Activated T-helper 1 cell treated with anti-CD3 and anti-CD28 coated beads, Interleukin-2, amount 50 U/mL, for 16 hours (primary cell): Measurements from ENCODE around the gene SLCO2A1.
"Not testable (repeated sequence)": the region's sequence is repeated elsewhere in the genome, so short reads cannot be mapped to it uniquely, and the experiment has no call there.

Source experiments
- DNase-seq, 2 donors: peaks; one replicate each; pipeline ENCODE4 v3.0.0-alpha.2; 2020; ENCODE audit warnings: low read depth in 1 of 2, low spot score in 1 of 2

Gene SLCO2A1

DNA sequence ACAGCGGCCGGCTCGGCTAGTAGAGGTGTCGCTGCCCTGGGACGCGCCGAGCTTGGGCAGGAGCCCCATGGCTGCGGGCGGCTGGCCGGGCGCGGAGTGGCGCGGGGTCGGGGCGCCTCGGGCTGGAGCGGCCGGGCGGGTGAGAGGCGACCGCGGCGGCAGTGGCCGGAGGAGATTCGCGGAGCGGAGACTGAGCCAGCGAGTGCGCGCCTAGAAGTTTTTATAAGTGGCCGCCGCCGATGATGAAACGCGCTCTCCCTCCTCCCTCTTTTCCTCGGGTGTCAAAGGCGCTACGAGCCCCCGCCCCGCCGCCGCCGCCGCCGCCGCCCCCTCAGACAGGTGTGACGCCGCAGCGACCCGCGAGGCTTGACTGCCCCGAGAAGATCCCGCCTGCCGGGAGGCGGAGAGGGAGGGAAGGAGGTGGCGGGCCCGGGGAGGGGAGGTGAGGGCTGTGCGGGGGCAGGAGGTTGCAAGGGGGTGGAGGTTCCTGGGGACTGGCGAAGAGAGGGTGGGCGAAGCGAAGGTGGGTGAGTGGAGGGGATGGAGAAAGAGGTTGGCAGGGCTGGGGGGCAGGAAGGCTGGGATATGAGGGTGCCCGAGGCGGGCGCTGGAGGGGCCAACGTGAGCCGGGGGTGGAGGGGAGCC, at the start of gene SLCO2A1:
Gene SLCO2A1 (minus strand): TSS at position 192 of the 645 bp plus-strand sequence. CDS start 123 bp downstream, at position 69.
- no peak for DNase-seq

DNA sequence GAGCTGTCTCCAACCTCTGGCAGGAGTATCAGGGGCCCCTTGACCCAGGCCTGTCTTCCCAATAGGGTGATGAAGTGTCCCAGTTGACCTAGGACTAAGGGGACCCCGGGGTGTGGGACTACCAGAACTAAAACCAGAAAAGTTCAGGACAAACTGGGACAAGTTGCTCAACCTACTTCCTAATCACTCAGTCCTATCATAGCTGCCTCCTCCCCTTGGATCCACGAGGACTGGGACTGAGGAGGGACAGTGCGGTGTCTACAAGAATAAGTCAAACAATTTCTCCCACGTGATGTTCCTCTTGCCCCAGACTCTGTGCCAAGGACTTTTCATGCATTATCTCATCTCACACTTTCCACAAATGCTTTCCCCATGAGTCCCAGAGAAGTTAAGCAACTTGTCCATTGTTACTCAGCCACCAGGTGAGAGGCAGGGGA, 49.4 kb upstream of the SLCO2A1 start:
- DNase-seq: no peak

DNA sequence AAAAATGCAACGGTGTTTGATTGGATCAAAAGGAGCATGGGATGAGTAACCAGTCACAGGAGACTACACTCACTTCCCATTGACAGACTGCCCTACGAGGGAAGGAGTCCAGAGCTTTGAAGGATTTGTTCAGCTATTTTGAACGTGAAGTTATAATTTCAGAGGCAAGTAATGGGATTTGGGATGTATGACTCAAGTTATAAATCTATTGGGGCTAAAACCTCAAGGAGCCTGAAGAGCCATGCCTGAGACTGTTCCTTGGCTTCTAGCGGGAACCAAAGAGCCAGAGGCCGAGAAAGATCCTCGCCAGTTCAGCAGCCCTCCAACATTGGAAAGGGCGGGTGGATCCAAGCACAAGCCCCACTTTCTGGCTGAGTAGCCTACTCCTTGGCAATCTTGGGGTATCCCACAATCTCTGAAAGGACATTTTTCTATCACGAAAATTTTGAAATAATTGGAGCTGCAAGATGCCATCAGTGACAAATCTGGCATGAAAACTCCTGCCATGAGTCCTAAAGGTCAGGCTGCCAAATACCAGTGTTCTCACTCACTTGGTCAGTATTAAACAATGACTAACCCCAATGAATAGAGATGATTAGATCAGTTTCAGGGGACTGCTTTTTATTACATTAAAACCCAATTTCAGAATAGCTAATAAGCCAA, 48.6 kb upstream of the SLCO2A1 start:
- no peak for DNase-seq

DNA sequence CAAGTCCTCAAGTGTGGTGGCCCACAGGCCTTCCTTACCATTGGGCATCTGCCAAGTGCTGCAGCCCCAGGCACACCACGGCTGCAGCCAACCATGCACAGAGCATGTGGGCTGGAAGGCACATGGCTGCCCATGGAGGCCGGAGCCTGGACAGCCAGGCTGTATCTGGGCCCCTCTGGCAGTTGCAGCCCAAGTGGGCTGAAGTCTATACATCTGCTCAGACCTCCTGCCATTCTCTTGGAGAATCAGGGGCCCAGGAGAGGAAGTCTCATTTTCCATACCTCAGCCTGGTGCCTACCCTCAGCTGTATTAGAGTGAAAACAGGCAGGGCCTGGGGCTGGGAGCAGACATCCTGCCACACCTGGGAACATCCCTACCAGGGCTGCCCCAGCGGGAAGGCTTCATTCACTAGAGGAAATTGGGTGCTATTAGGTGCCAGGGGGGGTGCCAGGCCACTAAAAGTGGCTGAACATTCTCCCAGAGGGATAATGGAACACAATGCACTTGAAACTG, 48.0 kb upstream of the SLCO2A1 start:
- no peak for DNase-seq

DNA sequence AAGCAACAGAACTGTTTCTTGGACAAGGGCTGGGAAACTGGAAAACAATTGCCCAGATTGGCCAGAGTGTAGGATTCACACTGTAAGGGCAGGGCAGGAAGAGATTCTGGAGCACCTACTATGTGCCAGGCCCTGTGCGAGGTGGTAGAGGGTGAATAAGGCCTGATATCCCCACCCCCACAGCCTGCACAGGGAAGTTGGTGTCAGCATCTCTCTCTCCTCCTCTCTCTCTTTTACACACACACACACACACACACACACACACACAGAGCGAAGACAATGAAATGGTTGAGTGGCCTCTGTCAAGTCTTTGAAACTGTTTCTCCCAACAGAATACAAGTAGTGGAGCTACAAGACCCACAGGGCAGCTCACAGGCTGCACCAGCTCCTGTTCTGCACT, 47.1 kb upstream of the SLCO2A1 start:
- DNase-seq: no peak

DNA sequence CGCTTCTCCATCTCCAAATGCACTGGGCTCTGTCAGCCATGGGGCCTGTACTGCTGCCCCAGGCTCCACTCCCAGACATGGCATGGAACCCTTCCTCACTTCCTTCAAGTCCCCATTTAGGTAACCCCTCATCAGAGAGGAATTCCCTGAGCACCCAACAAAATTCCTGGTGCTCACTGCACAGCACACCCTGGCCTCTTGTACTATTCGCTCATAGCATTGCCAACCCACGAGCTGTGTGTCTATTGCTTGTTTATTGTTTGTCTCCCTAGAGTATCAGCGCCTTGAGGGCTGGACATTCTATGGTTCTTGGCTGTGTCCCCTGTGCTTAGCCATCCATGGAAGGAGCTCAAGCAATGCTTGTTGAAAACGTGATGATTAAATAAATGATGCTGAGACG, 46.1 kb upstream of the SLCO2A1 start:
- no peak for DNase-seq

DNA sequence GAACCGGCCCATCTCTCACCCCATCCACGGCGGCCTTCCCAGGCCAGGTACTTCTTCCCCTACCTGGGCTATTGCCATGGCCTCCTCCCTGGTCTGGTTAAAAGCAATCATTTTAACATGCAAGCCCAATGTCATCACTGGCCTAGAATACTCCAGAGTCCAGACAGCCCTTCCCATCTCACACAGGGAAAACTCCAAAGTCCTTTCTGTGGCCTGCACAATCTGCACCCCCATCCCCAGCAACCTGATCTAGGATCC, 45.8 kb upstream of the SLCO2A1 start:
- no peak for DNase-seq

DNA sequence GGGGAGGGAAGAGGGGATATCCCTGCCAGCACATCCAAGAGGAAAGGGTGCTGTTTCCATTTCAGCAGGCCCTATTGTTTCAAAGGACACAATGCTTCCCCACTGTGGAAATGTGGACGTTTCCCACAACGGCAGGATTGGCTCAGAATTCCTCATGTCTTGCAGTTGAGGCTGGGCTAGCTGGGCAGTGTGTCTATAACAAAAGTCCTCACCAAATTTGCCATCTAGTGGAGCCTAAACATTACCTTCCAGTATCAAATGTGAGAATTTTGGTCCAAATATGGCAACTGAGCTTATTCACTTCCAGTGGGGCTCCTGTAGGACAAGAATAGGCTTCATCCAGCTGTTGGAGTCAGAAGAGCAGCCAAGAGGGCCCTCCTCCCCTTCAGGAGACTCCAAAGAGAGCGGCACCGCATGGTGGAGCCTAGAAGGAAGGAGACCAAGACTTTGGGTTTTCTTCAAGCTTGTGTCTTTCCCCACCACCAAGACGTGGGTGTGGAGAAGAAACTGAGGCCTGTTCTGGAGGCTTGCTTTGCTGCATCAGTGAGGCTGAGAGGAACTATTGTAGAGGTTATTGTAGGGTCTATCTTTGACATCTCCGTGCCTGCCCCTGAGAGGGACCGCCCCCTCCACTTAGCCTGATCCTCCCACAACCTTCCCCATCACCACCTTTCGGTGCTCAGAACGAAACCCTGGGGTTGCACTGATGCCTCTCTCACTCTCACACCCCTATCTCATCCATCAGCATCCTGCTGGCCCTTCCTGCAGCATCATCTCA, 45.3 kb upstream of the SLCO2A1 start:
- no peak for DNase-seq

DNA sequence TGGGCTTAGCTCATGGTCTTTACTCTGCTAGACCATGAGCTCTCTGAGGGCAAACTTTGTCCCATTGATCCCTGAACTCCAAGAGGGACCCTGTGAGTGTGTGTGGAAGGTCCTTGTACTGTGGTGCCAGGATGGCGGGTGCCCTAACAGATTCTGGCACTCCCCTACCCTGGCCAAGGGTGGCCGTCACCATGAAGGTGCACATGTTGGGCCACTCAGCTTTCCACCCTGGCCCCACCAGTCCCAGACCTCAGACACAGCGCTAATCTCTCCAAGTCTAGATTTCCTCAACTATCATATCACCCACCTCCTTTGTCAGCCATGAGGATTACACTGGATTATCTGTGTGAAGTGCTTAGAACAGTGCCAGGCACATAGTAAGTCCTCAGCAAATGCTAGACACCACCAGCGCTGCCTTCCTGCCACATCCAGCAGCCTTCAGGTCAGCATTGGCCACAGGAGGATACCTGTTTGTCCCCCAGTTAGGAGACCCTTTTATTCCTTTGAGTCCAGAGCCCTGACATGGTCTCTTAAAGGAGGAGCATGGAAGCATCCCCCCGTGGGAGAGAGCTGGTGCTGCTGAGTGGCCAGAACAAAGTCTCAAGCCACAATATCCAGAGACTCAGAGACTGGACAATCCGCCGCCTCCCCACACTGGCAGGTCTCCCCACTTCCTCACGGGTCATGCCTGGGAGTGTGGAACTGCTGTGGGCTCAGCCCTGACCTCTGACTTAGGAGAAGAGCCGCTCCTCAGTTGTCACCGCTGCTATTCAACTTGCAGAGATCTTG, 44.5 kb upstream of the SLCO2A1 start:
- DNase-seq: no peak

DNA sequence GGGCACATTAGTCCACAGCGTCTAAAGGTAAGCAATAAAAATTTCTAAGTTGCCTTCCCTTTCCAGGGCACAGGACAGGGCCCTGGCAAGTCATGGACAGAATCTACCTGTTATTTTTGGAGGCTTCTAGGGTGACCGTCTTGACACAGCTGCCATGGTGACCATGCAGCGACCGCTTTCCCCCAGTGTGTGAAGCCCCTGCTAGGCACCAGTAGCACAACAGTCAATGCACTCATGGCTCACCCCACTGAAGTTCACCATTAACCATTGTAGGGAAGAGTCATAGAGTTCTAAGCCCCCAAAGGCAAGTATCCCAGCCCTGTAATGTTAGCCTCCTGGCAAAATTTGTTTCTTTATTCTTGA, 43.8 kb upstream of the SLCO2A1 start:
- no peak for DNase-seq

DNA sequence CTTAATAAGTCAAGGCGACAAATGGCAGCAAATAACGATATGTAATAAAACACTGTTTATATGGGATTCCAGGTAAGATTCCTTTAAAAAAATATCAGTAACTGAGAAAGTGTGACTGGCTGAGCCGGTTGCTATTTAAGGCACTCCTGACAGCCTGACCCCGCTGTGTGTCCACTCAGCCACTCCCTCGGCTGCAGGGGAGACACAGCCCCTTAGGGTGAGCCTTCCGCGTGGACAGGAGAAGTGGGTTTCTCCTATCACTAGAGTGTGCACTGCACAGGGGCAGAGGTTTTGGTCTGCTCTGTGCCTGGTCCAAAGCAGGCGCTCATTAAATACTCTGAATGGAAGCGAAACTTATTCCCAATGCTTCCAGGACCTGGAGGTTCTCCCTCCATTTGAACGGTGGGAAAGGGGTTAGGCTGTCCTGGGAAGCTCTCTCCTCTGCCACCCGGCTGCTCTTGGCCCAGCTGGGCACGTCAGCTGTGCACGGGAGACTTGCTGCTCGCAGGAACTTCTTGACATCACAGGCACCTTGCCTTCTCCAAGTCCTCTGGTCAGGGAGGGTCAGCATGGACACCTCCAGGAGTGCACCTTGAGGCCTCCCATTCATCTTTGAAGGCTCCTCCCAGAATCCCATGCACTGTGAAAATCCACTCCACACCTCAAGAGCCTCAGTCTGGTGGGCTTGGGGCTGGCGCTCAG, 43.3 kb upstream of the SLCO2A1 start:
- DNase-seq: no peak

DNA sequence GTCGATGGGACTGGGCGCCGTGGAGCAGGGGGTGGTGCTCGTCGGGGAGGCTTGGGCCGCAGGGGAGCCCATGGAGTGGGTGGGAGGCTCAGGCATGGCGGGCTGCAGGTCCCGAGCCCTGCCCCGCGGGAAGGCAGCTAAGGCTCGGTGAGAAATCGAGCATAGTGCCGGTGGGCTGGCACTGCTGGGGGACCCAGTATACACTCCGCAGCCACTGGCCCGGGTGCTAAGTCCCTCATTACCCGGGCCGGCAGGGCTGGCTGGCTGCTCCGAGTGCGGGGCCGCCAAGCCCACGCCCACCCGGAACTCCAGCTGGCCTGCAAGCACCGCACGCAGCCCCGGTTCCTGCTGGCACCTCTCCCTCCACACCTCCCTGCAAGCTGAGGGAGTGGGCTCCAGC, 40.6 kb upstream of the SLCO2A1 start:
- DNase-seq: not testable (repeated sequence)

DNA sequence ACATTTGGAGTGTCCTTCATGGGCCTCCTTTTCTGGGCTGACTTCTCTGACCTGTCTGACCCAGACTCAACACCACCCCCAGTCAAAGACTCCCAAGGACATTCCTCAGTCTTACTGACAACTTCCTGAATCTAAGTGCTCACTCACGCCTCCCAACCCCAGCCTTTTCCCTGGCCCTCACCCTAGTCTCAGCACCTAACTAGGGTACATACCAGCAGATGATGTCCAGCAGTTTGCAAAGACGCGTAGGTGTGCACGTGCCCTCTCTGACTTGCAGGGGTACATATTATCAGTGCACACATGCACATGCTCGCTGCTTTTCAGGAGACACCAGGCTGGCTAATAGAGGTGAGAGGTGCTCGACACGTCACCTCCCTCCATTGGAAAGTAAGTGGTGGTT, 38.7 kb upstream of the SLCO2A1 start:
- no peak for DNase-seq

DNA sequence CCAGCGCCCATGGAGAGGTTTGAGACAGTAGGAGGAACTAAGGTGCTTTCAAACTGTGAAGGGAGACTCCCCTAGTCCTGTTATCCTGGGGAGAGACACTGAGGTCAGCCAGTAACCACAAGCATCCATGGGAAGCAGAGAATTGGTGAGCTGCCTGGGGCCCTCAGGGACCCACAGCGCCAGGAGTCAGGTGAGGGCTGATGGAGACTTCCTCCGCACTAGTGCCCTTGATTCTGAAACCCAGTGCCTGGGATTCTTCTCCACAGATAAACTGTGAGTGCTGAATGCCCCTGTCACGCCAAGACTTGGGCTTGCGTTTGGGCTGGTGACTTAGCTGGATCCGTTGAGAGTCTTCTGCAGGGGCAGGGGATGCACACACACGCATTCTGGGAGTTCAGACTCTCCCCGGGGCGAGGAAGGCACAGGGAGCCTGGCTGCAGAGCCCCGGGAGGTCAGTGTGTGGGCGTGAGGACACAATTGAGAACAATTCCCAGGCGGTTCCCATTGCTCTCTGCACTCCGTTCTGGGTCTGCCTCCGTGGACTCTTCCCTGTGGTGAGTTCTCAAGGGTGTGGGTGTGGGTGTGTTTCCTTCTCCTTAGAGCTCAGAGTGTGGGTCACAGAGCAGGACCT, 37.9 kb upstream of the SLCO2A1 start:
- no peak for DNase-seq

DNA sequence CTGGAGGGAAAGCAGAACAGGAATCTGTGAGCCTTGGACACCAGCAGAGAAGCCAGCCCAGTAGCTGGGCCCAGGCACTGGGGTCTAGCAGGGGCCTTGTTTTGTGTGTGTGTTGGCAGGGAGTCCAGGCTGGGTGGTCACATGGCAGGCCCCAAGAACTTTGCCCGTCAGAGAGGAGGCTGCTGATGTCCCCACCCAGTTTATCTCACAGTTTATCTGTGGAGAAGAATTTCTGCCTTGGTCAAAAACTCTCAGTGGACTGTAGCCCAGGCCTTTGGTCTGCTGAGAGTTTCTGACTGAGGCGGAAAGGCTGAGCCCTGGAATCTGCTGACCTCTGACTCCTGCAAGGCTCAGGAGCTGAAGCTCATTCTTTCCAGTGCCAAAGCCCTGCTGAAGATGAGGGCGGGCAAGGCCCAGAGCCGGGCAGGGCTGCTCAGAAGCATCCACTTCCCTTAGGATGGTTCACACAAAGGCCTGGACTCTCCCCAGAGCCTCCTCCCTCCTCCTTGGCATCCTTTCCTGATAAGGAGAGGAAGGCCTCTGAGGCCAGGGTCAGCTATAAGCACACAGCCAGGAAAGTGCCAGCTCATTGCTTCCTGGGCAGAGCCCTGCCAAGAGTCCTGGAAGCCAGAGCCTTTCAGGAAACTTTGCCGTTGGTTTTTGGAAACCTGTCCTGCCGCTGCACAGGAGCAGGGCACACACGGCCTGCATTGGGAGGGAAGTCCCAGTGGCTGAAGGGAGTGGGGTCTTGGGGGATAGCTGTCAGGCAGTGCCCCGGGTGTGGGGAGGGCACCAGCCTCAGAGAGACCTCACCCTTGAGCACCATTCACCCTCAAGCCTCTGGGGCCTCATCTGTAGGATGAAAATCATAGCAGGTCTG, 37.2 kb upstream of the SLCO2A1 start:
- no peak for DNase-seq

DNA sequence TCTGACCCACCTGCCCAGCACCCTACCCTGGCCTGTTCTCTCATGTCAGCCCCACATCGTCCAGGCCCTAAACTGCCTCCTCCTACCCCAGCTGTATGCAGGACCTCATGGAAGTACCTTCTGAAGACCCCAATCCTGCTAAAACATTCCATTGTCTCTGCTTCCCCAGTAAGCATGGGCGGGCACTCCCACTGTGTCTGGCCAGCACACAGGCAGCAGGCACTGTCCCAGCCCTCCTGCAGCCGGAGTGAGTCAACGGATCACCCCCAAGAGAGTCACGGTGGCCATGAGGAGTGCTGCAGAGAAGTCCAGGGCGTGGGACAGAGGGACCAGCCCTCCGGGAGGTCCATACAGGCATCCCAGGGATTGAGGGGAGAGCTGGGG, 36.4 kb upstream of the SLCO2A1 start:
- DNase-seq: no peak

DNA sequence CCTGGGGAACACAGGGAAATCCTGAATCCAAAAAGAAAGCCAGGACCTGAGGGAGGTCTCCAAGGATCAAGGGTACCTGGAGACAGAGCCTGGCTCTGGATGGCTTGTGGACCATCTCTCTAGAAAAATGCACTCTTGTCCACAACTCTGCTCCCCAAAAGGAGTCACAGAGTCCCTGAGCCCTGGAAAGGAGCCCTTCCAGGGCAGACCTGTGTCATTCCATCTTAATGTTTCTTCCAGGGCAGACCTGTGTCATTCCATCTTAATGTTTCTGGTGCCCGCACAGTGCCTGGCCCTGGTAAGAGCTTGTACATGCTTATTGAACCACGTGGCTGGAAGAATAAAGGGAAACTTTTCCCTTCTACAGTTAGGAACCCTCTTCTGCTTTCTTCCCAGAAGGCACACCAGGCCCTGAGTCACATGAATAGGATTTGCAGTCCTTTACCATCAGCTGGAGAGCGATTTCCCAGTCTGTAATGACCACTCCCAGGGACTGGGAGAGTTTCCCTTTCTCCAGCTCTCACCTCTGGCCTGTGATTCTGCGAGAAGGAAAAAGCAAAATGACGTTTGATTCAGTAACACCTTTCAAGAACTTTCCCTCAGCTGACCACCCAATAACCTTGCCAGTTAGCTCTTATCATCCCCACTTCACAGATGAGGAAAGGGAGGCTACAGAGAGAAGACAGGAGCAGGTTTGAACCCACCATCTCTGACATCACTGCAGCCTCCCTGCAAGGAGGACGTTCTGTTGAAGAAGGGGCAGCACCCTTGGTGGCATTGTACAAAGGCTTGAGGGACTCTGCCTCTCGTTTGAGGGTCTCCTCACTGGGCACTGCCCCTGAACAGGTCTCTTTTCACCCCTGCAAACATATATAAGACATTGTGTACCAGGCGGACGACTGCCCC, 35.8 kb upstream of the SLCO2A1 start:
- no peak for DNase-seq

DNA sequence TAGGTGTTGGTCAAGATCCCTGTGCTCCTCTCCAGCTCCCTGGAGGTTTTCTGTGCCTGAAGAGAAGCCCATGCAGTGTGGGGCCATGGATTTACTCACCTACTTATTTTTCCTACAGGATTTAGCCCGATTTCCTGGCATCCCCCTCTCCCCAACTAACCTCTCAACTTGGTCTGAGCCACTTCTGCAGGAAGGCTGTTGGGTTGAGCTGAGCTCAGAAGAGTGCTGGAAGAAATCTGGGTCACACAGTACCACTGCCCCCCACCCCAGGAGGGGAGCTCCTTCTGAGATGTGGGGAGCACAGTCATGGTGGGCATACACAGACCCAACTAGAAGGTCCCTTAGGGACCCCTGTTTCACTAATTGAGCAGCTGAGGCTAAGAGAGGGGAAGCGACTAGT, 34.4 kb upstream of the SLCO2A1 start:
- DNase-seq: no peak

DNA sequence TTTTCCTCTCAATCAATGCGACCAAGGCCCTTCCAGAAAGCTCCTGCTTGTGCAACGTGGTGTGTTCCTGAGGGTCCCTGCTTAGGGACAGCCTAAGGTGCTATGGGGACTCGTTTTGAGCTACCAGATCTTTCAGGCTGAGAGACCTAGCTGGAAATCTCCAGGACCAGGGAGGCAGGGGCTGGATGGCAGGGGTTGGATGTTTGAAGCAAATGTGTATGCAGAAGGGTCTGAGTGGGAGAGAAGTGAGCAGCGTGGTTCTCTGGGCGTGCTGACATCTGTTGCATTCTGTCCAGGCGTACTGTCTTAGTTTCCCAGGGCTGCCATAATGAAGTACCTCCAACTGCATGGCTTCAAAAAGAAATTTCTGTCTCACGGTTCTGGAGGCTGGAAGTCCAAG, 31.7 kb upstream of the SLCO2A1 start:
- no peak for DNase-seq
